Left forelimb (tissue), 1 donor: Measurements from ENCODE around the gene LEFTY1.

ENCODE experiments used
- DNase-seq: peaks from one replicate; pipeline ENCODE4 v3.0.0-alpha.2; 2018; ENCODE audit warnings: low spot score

LEFTY1 gene

GRCh38 chr1:225915538-225915991, 26.6 kb upstream of the LEFTY1 start:
- DNase-seq: no peak

DNA sequence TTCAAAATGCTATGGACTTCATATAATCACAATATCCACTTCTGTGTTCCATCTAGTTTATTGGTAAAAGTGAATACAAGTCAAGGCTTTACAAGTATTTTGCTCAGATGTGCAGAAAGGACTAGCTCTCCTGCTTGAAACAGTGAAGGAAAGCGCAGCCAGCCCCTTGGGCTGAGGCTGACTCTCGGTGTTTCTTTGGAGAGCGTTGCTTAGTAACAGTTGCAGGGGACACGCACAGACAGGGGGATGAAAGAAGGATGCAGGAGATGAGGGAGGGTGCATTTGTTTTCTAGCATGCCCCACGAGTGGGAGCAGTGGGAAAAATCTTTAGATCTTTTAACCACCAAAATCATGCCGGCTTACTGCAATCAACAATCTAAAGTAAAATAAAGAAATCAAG, 26.0 kb upstream of the LEFTY1 start:
- no peak for DNase-seq

GRCh38 chr1:225914391-225914790, 25.4 kb upstream of the LEFTY1 start:
- no peak for DNase-seq

GRCh38 chr1:225911191-225912130, 22.5 kb upstream of the LEFTY1 start:
- DNase-seq: peak; percentile 82

DNA sequence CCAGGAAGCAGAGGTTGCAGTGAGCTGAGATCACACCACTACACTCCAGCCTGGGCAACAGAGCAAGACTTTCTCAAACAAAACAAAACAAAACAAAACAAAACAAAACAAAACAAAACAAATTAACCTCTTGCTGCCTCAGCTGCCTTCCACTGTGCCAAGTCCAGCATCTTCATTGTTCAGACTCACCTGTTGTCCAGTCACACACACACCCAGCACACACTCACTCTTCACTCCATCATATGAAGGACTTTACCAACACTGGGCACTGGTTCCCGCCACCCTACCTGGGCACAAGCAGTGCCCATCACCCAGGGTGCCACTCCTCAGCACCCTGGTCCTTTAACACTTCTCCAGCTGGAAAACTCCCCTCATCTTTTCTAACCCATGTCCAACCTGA, 20.5 kb upstream of the LEFTY1 start:
- no peak for DNase-seq

- no peak for DNase-seq
Observed at GRCh38 chr1:225908773-225909172, 19.8 kb upstream of the LEFTY1 start.

DNA sequence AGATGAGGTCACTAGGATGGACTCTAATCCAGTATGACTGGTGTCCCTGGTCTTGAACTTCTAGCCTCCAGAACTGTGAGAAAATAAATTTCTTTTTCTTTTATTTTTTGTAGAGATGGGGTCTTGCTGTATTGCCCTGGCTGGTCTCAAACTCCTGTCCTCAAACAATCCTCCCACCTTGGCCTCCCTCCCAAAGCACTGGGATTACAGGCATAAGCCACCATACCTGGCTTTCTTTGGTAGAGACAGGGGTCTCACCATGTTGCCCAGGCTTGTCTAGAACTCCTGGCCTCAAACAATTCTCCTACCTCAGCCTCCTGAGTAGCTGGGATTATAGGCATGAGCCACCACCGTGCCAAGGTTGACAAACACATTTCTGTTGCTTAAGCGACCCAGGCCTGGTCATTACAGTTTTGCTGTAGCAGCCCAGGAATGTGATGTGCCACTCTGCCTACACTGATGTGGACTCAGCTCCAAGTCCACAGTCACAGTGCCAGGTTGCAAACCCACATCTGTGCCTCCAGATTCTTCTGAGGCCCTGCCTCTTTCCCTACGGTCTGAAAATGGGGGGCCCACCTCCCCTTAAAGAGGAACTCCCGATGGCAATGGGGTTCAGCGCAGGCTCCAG, 19.2 kb upstream of the LEFTY1 start:
- no peak for DNase-seq

DNA sequence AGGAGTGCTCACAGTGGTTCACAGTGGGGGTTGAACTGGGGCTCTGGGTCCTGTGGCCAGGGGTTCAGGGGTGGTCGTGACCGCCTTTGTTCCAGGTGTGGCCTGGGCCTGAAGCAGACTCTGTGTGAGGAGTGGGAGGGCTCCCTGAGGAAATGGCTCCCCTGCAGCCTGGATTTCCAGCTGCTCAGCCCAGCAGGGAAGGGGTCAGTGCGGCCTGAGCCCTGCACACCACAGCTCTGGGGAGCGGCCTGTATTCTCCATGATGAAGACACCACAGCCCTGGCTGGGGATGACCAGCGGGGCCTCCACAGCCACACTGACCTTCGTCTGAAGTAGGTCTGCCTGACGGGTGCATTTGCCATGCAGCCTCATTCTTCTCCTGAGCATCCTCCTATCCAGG, 18.4 kb upstream of the LEFTY1 start:
- DNase-seq: no peak

GRCh38 chr1:225906467-225906866, 17.5 kb upstream of the LEFTY1 start:
- no peak for DNase-seq

- DNase-seq: no peak
Observed at GRCh38 chr1:225903623-225904022, 14.7 kb upstream of the LEFTY1 start.

DNA sequence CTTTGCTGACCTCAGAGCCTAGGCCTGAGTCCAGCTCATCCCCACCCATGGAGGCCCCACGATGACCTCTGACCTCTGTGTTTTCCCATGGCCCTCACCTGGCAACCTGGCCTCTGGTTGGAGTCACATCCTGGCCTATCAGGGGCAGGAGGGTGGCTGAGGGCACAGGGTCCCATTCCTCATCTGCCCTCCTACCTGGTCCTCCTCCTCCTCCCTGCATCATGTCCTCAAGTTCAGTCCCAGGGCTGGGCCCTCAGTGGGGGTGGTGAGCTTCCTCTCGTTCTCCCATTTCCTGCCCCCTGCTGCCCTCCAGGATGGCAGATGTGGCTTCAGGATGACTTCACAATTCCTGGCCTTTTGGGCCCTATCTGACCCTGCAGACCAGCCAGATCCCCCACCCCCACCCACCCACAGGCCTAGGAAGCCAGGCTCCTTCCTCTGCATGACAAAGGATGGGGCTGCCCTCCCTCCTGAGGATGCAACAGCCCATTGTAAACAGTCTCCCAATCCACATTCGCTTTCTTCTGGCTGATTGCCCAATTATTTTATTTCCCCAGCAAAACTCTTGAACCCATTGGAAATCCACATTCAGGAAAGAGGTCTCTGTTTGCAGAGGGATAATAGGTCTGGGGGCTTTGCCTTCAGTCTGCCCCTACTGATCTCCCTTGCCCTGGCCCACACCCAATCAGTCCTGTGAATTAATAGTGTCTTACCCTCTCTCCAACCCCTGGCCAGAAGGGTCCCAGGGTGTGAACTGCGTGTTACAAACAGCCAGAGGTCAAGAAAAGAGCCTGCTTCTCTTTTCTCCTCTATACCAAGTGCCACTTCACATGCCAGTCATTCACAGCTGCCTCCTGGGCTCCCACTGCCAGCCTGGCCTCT, 10.3 kb upstream of the LEFTY1 start:
- no peak for DNase-seq

DNA sequence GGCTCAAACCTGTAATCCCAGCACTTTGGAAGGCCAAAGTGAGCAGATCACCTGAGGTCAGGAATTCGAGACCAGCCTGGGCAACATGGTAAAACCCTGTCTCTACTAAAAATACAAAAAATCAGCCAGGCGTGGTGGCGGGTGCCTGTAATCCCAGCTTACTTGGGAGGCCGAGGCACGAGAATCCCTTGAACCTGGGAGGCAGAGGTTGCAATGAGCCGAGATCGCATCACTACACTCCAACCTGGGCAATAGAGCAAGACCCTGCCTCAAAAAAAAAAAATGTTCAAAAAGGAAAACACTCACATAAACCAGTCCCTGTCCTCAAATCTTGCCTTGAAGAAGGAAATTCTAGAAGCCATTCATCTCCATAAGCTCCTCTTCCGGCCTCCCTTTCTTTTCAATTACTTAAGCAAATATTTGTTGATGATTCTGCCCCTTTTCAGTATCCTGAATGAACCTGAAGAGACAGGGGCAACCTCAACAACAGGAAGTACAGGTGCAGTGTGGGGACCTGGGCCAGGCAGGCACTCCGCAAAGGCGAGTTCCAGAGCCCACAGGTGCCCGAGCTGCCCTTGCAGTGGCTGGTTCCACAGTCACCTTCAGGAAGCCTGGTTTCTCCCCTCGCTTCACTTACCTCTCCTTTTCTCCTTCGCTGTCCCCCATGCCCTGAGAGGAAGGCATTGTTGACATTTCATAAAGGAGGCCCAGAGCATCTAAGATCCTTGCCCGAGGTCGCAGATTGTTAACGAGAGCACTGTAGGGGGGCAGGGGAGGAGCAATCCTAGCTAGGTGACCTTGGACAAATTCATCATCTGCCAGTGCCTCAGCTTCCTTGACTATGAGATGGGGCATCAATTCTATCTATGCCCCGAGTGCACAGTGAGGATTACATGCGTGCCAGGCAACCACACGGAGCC, 8.9 kb upstream of the LEFTY1 start:
- no peak for DNase-seq

DNA sequence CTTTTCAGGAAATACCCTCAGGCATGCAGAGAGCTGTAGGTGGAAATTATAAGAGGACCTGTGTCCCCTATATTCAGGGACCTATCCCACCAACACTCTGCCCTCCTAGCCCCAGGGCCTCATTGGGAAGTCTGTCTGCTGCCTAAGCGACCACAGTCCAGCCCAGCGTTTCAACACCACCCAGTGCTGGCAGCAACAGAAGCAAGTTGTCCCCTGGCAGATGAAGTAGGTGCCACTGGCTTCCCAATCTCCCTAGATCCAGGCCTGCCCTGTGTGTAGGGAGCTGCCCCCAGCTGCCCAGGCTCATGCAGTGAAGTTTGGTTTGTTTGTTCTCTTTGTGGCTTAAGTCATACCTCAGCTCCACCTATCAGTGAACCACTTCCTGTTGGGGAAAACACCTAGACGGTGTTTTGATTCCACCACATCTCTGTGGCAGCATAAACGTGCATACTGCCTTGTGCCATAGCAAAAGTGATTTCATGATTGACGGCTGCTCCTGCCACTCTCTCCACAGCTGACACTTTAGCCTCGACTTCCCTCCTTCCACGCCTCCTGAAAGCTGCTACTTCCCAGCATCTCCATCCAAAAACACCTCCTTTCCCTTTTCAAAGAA, 8.1 kb upstream of the LEFTY1 start:
- no peak for DNase-seq

GRCh38 chr1:225896494-225896893, 7.5 kb upstream of the LEFTY1 start:
- no peak for DNase-seq

DNA sequence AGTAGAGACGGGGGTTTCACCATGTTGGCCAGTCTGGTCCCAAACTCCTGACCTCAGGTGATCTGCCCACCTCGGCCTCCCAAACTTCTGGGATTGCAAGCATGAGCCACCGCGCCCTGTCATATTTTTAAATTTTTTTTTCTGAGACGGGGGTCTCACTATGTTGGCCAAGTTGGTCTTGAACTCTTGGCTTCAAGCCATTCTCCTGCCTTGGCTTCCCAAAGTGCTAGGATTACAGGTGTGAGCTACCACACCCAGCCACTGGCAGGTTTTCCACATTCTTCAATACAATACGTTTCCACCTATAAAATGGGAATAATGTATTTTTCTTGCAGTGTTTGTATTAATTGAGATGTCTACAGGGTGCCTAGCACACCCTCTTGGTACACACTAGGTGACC, 3.4 kb upstream of the LEFTY1 start:
- DNase-seq: no peak

- no peak for DNase-seq
Observed at GRCh38 chr1:225891229-225891972, 2.5 kb upstream of the LEFTY1 start.

- no peak for DNase-seq
Observed at GRCh38 chr1:225890346-225891228, 1.6 kb upstream of the LEFTY1 start.

DNA sequence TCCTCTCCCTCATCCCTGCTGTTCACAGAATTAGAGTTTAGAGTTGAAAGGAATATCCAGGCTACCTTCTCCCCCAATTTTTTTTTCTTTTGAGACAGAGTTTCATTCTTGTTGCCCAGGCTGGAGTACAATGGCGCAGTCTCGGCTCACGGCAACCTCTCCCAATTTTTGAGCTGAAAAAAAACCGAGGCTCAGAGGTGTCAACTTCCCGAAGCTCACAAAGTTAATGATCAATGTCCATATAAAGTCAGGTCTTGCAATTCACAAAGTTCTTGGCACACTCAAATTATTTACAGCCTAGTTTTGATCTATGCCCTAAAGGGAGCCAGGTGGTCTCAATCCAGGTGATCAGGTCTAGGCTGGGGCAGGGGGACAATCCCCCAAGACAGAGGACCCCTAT, 797 bp upstream of the LEFTY1 start:
- DNase-seq: no peak

DNA sequence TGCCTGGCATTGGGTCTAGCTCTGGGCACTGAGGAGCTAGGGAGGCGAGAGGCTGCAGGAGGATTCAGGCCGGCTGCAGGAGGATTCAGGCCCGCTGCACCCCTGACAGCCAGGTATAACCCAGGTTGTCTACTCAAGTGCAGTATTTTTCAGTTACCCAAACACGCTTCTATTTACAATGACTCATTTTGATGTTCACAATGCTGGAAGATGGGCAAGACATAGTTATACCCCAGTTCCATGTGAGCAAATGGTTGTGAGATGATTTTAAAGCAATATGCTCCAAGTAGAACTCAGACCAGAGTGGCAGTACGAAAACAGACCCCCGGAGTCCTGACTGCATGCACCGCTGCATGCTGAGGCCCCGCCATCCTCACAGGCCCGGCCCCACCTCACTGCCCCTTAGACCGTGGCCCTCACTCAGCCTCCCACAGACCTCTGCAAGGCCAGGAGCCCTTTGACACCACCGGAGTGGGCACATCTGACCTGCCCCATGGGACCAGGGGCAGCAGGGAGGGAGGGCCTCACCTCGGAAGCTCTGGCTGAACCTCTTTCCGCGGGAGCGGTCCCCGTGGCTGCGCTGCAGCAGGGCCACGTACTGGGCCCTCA, 553 bp downstream of the LEFTY1 start:
- DNase-seq: no peak
